DND-41 (cell line): ENCODE results near the gene NR1H4.

Source experiments
- ATAC-seq: fragments of 200-7000 bp; cut with Tn5 transposase; 3 replicates; pipeline ENCODE4 v1.9.1; 2021; ENCODE audit warnings: low read depth; ENCODE audit not compliant: insufficient read depth
- DNase-seq: peaks from one replicate; pipeline ENCODE4 v3.0.0-alpha.2; 2020
- H2AFZ ChIP-seq: 2 replicates; pipeline ENCODE4 v1.6.0; 2012; ENCODE audit warnings: low read depth, low read length
- H3K27ac ChIP-seq: 2 replicates; pipeline ENCODE4 v1.5.1; 2012; ENCODE audit warnings: low read length, inconsistent platforms
- H3K27me3 ChIP-seq: fragments of 200-600 bp; sonication (generic); 2 replicates; pipeline ENCODE4 v1.6.0; 2012; ENCODE audit warnings: low read length, mild to moderate bottlenecking, inconsistent platforms; ENCODE audit not compliant: insufficient read depth, poor library complexity
- H3K36me3 ChIP-seq: 2 replicates; pipeline ENCODE4 v1.5.1; 2012; ENCODE audit warnings: low read length, inconsistent platforms; ENCODE audit not compliant: insufficient read depth
- H3K4me1 ChIP-seq: 2 replicates; pipeline ENCODE4 v1.5.1; 2012; ENCODE audit warnings: mild to moderate bottlenecking, low read length; ENCODE audit not compliant: insufficient read depth
- H3K4me2 ChIP-seq: 2 replicates; pipeline ENCODE4 v1.6.0; 2012; ENCODE audit warnings: mild to moderate bottlenecking, moderate library complexity, low read length, inconsistent platforms; ENCODE audit not compliant: insufficient read depth
- H3K4me3 ChIP-seq, 2 experiments: fragments of 200-600 bp in 1 of 2; shearing (Covaris generic) in 1 of 2; 2 replicates each; pipeline ENCODE4 v1.5.1; 2012 to 2016; ENCODE audit warnings: inconsistent platforms in 2 of 2, low read length in 2 of 2, mild to moderate bottlenecking in 2 of 2, low read depth in 1 of 2, moderate library complexity in 1 of 2
- H3K79me2 ChIP-seq: 2 replicates; pipeline ENCODE4 v1.6.0; 2012; ENCODE audit warnings: low read length, inconsistent platforms; ENCODE audit not compliant: insufficient read depth
- H3K9ac ChIP-seq: 2 replicates; pipeline ENCODE4 v1.6.0; 2012; ENCODE audit warnings: low read depth, mild to moderate bottlenecking, inconsistent platforms, low read length, moderate library complexity
- H3K9me3 ChIP-seq: 2 replicates; pipeline ENCODE4 v1.5.1; 2012; ENCODE audit warnings: low read length, moderate library complexity, mild to moderate bottlenecking, inconsistent platforms; ENCODE audit not compliant: insufficient read depth, severe bottlenecking
- H4K20me1 ChIP-seq: 2 replicates; pipeline ENCODE4 v1.6.0; 2012; ENCODE audit warnings: low read length; ENCODE audit not compliant: insufficient read depth
- CTCF ChIP-seq: IDR thresholded peaks from 2 replicates; pipeline ENCODE4 v1.5.1; 2012; ENCODE audit warnings: borderline replicate concordance, low read length, moderate library complexity, mild to moderate bottlenecking; ENCODE audit not compliant: poor library complexity, severe bottlenecking; ENCODE audit errors: extremely low read depth
- EZH2 ChIP-seq: IDR thresholded peaks from 3 replicates; pipeline ENCODE4 v1.6.1; 2012; ENCODE audit warnings: borderline replicate concordance, low read depth, mild to moderate bottlenecking, moderate library complexity, low read length, inconsistent platforms; ENCODE audit not compliant: severe bottlenecking

The NR1H4 gene

GRCh38 chr12:100489251-100489820 lies 15.7 kb downstream of the NR1H4 start:
- Histone ChIP-seq H3K4me2 (no peak overlapping the region), H3K27ac (no peak overlapping the region), H3K4me3 (no peak overlapping the region), H2AFZ (no peak overlapping the region), H3K9ac (no peak overlapping the region), H3K36me3 (no peaks in the 10 kb centered on the region), H3K79me2 (no peaks in the 10 kb centered on the region), H3K4me1 (no peaks in the 10 kb centered on the region), H4K20me1 (no peaks in the 10 kb centered on the region), H3K9me3 (no peaks in the 10 kb centered on the region), H3K27me3 (no peaks in the 10 kb centered on the region)
- DNase-seq, result no peak
- no peak for ATAC-seq
- no peak for TF ChIP-seq CTCF
- no peak for TF ChIP-seq EZH2

GRCh38 chr12:100490056-100490455 lies 16.4 kb downstream of the NR1H4 start:
- Histone ChIP-seq H3K36me3 (no peaks in the 10 kb centered on the region), H4K20me1 (no peaks in the 10 kb centered on the region), H3K4me1 (no peaks in the 10 kb centered on the region), H3K4me3 (no peak overlapping the region), H3K27ac (no peak overlapping the region), H3K27me3 (no peaks in the 10 kb centered on the region), H2AFZ (no peak overlapping the region), H3K79me2 (no peaks in the 10 kb centered on the region), H3K9ac (no peak overlapping the region), H3K9me3 (no peaks in the 10 kb centered on the region), H3K4me2 (no peak overlapping the region)
- DNase-seq, result no peak
- TF ChIP-seq CTCF, result no peak
- no peak for TF ChIP-seq EZH2
- no peak for ATAC-seq

GRCh38 chr12:100491104-100491503 lies 17.4 kb downstream of the NR1H4 start:
- Histone ChIP-seq H3K27me3 (no peaks in the 10 kb centered on the region), H3K4me2 (no peak overlapping the region), H3K79me2 (no peaks in the 10 kb centered on the region), H3K9ac (no peak overlapping the region), H3K36me3 (no peaks in the 10 kb centered on the region), H3K9me3 (no peaks in the 10 kb centered on the region), H4K20me1 (no peaks in the 10 kb centered on the region), H2AFZ (no peak overlapping the region), H3K4me1 (no peaks in the 10 kb centered on the region), H3K4me3 (no peak overlapping the region), H3K27ac (no peak overlapping the region)
- ATAC-seq, result no peak
- TF ChIP-seq EZH2, result no peak
- TF ChIP-seq CTCF, result no peak
- DNase-seq, result no peak

- Histone ChIP-seq H4K20me1 (no peaks in the 10 kb centered on the region), H3K9ac (no peak overlapping the region), H2AFZ (no peak overlapping the region), H3K27me3 (no peaks in the 10 kb centered on the region), H3K27ac (no peak overlapping the region), H3K4me1 (no peaks in the 10 kb centered on the region), H3K4me3 (no peak overlapping the region), H3K79me2 (no peaks in the 10 kb centered on the region), H3K9me3 (no peaks in the 10 kb centered on the region), H3K36me3 (no peaks in the 10 kb centered on the region), H3K4me2 (no peak overlapping the region)
- no peak for TF ChIP-seq EZH2
- TF ChIP-seq CTCF, result no peak
- no peak for ATAC-seq
- DNase-seq, result no peak
Measured at GRCh38 chr12:100493396-100494012, 19.8 kb downstream of the NR1H4 start.
